ENCODE data around the gene ZC3H18.
"Not testable (repeated sequence)": the region's sequence is repeated elsewhere in the genome, so short reads cannot be mapped to it uniquely, and the experiment has no call there.

ZC3H18 gene

GRCh38 chr16:88608076-88608475, 37.9 kb downstream of the ZC3H18 start (continued):
- TF ChIP-seq, protein P1, sequence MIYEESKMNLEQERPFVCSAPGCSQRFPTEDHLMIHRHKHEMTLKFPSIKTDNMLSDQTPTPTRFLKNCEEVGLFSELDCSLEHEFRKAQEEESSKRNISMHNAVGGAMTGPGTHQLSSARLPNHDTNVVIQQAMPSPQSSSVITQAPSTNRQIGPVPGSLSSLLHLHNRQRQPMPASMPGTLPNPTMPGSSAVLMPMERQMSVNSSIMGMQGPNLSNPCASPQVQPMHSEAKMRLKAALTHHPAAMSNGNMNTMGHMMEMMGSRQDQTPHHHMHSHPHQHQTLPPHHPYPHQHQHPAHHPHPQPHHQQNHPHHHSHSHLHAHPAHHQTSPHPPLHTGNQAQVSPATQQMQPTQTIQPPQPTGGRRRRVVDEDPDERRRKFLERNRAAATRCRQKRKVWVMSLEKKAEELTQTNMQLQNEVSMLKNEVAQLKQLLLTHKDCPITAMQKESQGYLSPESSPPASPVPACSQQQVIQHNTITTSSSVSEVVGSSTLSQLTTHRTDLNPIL (CRISPR knock-in tag; IDR thresholded peaks at IDR 0.05; ENCODE audit: low read depth), result no peak
- TF ChIP-seq GLIS3 (CRISPR knock-in tag; IDR thresholded peaks at IDR 0.05) (no peak), ESRRG (CRISPR knock-in tag; IDR thresholded peaks at IDR 0.05) (no peak), TCF4 (CRISPR knock-in tag; IDR thresholded peaks at IDR 0.05; ENCODE audit: borderline replicate concordance) (no peak), ZFP3 (CRISPR knock-in tag; IDR thresholded peaks at IDR 0.05) (no peak)
- TF ChIP-seq, protein P2, sequence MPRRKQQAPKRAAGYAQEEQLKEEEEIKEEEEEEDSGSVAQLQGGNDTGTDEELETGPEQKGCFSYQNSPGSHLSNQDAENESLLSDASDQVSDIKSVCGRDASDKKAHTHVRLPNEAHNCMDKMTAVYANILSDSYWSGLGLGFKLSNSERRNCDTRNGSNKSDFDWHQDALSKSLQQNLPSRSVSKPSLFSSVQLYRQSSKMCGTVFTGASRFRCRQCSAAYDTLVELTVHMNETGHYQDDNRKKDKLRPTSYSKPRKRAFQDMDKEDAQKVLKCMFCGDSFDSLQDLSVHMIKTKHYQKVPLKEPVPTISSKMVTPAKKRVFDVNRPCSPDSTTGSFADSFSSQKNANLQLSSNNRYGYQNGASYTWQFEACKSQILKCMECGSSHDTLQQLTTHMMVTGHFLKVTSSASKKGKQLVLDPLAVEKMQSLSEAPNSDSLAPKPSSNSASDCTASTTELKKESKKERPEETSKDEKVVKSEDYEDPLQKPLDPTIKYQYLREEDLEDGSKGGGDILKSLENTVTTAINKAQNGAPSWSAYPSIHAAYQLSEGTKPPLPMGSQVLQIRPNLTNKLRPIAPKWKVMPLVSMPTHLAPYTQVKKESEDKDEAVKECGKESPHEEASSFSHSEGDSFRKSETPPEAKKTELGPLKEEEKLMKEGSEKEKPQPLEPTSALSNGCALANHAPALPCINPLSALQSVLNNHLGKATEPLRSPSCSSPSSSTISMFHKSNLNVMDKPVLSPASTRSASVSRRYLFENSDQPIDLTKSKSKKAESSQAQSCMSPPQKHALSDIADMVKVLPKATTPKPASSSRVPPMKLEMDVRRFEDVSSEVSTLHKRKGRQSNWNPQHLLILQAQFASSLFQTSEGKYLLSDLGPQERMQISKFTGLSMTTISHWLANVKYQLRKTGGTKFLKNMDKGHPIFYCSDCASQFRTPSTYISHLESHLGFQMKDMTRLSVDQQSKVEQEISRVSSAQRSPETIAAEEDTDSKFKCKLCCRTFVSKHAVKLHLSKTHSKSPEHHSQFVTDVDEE (CRISPR knock-in tag; IDR thresholded peaks at IDR 0.05), result no peak

DNA sequence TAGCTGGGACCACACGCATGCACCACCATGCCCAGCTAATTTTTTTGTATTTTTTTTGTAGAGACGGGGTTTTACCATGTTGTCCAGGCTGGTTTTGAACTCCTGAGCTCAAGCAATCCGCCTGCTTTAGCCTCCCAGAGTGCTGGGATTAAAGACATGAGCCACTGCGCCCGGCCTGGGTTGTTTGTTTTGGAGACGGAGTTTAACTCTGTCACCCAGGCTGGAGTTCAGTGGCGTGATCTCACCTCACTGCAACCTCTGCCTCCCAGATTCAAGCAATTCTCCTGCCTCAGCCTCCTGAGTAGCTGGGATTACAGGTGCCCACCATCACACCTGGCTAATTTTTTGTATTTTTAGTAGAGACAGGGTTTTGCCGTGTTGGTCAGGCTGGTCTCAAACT, 39.2 kb downstream of the ZC3H18 start:
- not testable (repeated sequence) for ATAC-seq

DNA sequence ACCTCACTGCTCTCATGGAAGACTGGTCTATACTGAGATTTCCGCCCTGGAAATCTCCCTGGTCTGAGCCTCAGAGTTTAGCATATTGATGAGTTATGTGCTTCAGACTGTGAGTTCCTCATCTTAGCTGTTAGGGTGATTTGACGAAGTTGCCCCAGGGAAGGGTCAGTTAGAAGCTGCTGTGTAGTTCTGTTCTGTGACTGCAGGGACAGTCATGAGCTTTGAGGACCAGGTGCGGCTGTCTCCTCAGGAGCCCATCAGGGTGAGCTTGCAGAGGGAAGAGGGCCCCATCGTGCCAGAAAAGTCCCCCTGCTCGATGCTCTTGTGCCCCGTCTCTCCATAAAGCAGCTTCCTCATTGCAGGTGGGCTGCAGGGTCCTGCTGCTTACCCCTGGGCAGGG, 39.9 kb downstream of the ZC3H18 start:
- TF ChIP-seq ZNF8 (CRISPR knock-in tag; IDR thresholded peaks at IDR 0.05) (no peak), ZFP3 (CRISPR knock-in tag; IDR thresholded peaks at IDR 0.05) (no peak), ZNF70 (CRISPR knock-in tag; IDR thresholded peaks at IDR 0.05) (no peak), ISL1 (CRISPR knock-in tag; IDR thresholded peaks at IDR 0.05) (no peak), GLIS3 (CRISPR knock-in tag; IDR thresholded peaks at IDR 0.05) (no peak), OSR1 (CRISPR knock-in tag; IDR thresholded peaks at IDR 0.05) (no peak), RARB (CRISPR knock-in tag; IDR thresholded peaks at IDR 0.05) (no peak), ZFP30 (CRISPR knock-in tag; IDR thresholded peaks at IDR 0.05) (no peak), CSDC2 (CRISPR knock-in tag; IDR thresholded peaks at IDR 0.05) (no peak), TOX (CRISPR knock-in tag; IDR thresholded peaks at IDR 0.05; ENCODE audit: borderline replicate concordance) (no peak), SNAI2 (CRISPR knock-in tag; IDR thresholded peaks at IDR 0.05) (no peak), ZNF565 (CRISPR knock-in tag; conservative IDR thresholded peaks at IDR 0.05; ENCODE audit: low read depth) (no peak)
- TF ChIP-seq, protein P2 (CRISPR knock-in tag; IDR thresholded peaks at IDR 0.05), result no peak
- TF ChIP-seq, protein P1 (CRISPR knock-in tag; IDR thresholded peaks at IDR 0.05; ENCODE audit: low read depth), result no peak
- TF ChIP-seq, protein P3, sequence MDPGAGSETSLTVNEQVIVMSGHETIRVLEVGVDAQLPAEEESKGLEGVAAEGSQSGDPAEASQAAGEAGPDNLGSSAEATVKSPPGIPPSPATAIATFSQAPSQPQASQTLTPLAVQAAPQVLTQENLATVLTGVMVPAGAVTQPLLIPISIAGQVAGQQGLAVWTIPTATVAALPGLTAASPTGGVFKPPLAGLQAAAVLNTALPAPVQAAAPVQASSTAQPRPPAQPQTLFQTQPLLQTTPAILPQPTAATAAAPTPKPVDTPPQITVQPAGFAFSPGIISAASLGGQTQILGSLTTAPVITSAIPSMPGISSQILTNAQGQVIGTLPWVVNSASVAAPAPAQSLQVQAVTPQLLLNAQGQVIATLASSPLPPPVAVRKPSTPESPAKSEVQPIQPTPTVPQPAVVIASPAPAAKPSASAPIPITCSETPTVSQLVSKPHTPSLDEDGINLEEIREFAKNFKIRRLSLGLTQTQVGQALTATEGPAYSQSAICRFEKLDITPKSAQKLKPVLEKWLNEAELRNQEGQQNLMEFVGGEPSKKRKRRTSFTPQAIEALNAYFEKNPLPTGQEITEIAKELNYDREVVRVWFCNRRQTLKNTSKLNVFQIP (CRISPR knock-in tag; IDR thresholded peaks at IDR 0.05; ENCODE audit: borderline replicate concordance, low read depth), result no peak
- ATAC-seq, result no peak

Measured in SK-N-SH treated with all-trans-retinoic acid at 6 μM for 48 hours (cell line).